ENCODE results near the gene PDE11A.
A peak's percentile ranks its signal among the peaks of the same experiment; 100 is the strongest.

- no peak for TF ChIP-seq CTCF (IDR thresholded peaks at IDR 0.05)
- TF ChIP-seq RFX5 (IDR thresholded peaks at IDR 0.05), result no peak
- TF ChIP-seq MAX (IDR thresholded peaks at IDR 0.05), result no peak
- no peak for TF ChIP-seq RAD21 (conservative IDR thresholded peaks at IDR 0.05 in 1 of 2, IDR thresholded peaks at IDR 0.05 in 1 of 2)
- TF ChIP-seq JUN (IDR thresholded peaks at IDR 0.05), result no peak
- 0 out of 2 replicates have a peak, but pooled peaks have one; percentile 10 for TF ChIP-seq NFE2L2 (conservative IDR thresholded peaks at IDR 0.05; ENCODE audit: low read length)
- TF ChIP-seq ZC3H11A (IDR thresholded peaks at IDR 0.05), result no peak
- TF ChIP-seq MAFK (IDR thresholded peaks at IDR 0.05; ENCODE audit: partially characterized antibody), result peak; percentile 99
- no peak for TF ChIP-seq CHD2 (IDR thresholded peaks at IDR 0.05; ENCODE audit: low read length, partially characterized antibody)
These were observed 200.3 kb downstream of the PDE11A start for GRCh38 chr2:177872286-177872685.

Data from A549 (cell line).